ENCODE measurements around the gene ECE1. TPM values are rescaled to one million over a fixed set of nuclear protein-coding genes. Genes with fewer than 3 reads are reported as not detected.
A peak's percentile ranks its signal among the peaks of the same experiment; 100 is the strongest.

Gene ECE1
- total and polyA plus RNA-seq, 9 of the 15 experiments (the other 6 are each of a cell fraction or from before 2014, with no cell fraction given): 0.56 to 34.8 (median 11.0) TPM

DNA sequence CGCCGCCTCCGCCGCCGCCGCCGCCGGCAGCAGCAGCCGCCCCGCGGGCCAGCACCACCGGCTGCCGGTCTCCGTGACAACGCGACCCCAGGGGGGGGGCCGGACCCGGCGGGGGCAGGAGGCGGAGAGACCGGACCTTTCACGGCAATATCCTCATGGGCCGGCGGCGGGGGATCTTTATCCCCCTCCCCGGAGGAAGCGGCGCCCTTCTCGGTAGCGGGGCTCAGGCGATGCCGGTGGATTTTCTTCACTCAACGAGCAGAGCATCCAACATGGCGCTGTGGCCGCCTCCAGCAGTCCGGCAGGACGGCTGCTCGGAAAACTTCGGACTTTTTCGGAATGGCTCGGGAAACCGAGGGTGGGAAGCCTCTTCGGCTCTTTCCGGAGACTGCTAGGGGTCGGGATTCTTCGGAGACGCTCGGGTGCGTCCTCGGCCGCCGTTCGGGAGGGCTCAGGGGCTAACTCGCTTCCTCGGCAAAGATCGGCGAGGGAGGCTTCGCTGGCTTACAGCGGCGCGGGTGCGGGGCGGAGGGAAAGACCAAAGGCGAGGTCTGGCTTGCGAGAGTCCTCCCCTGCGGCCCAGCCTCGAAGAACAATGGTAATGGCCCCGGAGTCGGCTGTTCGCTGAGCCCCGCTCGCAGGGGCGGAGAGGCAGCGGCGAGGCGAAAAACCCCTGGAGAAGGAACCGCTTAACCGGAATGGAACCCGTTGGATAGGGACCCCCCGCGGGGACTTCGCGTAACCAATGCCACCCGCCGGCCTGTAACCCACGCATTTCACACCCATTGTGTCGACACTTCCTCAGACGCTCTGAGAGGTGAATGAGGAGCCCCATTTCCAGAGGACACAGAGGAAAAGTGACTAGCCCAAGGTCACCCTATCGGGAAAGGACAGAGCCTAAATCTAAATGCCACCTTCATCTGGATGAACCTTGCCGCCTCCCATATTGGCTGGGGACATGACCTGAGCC is 113.4 kb downstream of the ECE1 start, which contains the start of gene EIF4G3 (continued):
- TF ChIP-seq CBX2 (IDR thresholded peaks at IDR 0.05; ENCODE audit: insufficient read depth, low read length, poor library complexity, severe bottlenecking) (no peak), SREBF1 (IDR thresholded peaks at IDR 0.05; ENCODE audit: borderline replicate concordance, low read depth, low read length) (no peak), YBX1 (IDR thresholded peaks at IDR 0.05) (no peak), PYGO2 (tag; IDR thresholded peaks at IDR 0.05) (no peak), TAF9B (IDR thresholded peaks at IDR 0.05; ENCODE audit: partially characterized antibody) (no peak), MED1 (CRISPR knock-in tag; IDR thresholded peaks at IDR 0.05; ENCODE audit: borderline replicate concordance) (no peak), MAFK (IDR thresholded peaks at IDR 0.05; ENCODE audit: low read length) (no peak), CBFA2T2 (conservative IDR thresholded peaks at IDR 0.05) (no peak), ETV1 (tag; conservative IDR thresholded peaks at IDR 0.05; ENCODE audit: low read depth) (0 out of 2 replicates have a peak, but pooled peaks have one; percentile 35), ESRRB (CRISPR knock-in tag; IDR thresholded peaks at IDR 0.05; ENCODE audit: borderline replicate concordance) (no peak), ZC3H8 (IDR thresholded peaks at IDR 0.05) (no peak), ZNF318 (IDR thresholded peaks at IDR 0.05; ENCODE audit: borderline replicate concordance in 1 of 2, low read depth in 1 of 2) (peak in 1 of 2 experiments; percentile 88; a peak in 2 of 4 replicates), PATZ1 (CRISPR knock-in tag; IDR thresholded peaks at IDR 0.05; ENCODE audit: borderline replicate concordance) (no peak)
- TF ChIP-seq, protein P1, sequence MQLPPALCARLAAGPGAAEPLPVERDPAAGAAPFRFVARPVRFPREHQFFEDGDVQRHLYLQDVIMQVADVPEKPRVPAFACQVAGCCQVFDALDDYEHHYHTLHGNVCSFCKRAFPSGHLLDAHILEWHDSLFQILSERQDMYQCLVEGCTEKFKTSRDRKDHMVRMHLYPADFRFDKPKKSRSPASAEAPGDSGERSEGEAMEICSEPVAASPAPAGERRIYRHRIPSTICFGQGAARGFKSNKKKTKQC (CRISPR knock-in tag; IDR thresholded peaks at IDR 0.05): peak; percentile 38; the same call in 1 of the 2 replicates
